BJ (cell line): Measurements from ENCODE around the gene CLINT1. TPM values are rescaled to one million over a fixed set of nuclear protein-coding genes. Genes with fewer than 3 reads are reported as not detected.

Source experiments
- CTCF ChIA-PET: fragments of 350-600 bp; formaldehyde crosslinking; extraction: SDS; loops from one replicate; lab custom pipeline; 2021; ENCODE audit warnings: antibody characterized with exemption, inconsistent platforms; lab: Yijun Ruan, JAX
- POLR2A ChIA-PET: fragments of 300-600 bp; sonication (Branson Sonifier 250); formaldehyde crosslinking; extraction: SDS; loops from one replicate; lab custom pipeline; 2021; ENCODE audit warnings: antibody characterized with exemption; lab: Charles Lee
- DNase-seq: peaks from one replicate; pipeline ENCODE4 v3.0.0-alpha.2; 2011; ENCODE audit warnings: low read depth
- H3K27me3 ChIP-seq: 2 replicates; pipeline ENCODE4 v1.6.0; 2011; ENCODE audit warnings: low read length; ENCODE audit not compliant: control insufficient read depth, insufficient read depth
- H3K36me3 ChIP-seq: 2 replicates; pipeline ENCODE4 v1.5.1; 2011; ENCODE audit warnings: low read length; ENCODE audit not compliant: control insufficient read depth, insufficient read depth
- H3K4me3 ChIP-seq: 2 replicates; pipeline ENCODE4 v1.5.1; 2011; ENCODE audit warnings: low read depth, mild to moderate bottlenecking, control low read depth, low read length
- polyA plus RNA-seq: library from polyadenylated mRNA; depleted of rRNA; stranded (reverse); fragments of >200 nt; gene quantifications from 2 replicates; pipeline ENCODE4 v1.2.3, GENCODE V29; 2011
- TF ChIP-seq, protein P1 (sequence below): IDR thresholded peaks from 2 replicates; pipeline ENCODE4 v1.5.1; 2011; ENCODE audit warnings: low read depth, mild to moderate bottlenecking, control low read depth, inconsistent platforms, low read length, moderate library complexity; ENCODE audit not compliant: insufficient read depth

CLINT1 gene
- polyA plus RNA-seq, 1 experiment, result 164 TPM

DNA sequence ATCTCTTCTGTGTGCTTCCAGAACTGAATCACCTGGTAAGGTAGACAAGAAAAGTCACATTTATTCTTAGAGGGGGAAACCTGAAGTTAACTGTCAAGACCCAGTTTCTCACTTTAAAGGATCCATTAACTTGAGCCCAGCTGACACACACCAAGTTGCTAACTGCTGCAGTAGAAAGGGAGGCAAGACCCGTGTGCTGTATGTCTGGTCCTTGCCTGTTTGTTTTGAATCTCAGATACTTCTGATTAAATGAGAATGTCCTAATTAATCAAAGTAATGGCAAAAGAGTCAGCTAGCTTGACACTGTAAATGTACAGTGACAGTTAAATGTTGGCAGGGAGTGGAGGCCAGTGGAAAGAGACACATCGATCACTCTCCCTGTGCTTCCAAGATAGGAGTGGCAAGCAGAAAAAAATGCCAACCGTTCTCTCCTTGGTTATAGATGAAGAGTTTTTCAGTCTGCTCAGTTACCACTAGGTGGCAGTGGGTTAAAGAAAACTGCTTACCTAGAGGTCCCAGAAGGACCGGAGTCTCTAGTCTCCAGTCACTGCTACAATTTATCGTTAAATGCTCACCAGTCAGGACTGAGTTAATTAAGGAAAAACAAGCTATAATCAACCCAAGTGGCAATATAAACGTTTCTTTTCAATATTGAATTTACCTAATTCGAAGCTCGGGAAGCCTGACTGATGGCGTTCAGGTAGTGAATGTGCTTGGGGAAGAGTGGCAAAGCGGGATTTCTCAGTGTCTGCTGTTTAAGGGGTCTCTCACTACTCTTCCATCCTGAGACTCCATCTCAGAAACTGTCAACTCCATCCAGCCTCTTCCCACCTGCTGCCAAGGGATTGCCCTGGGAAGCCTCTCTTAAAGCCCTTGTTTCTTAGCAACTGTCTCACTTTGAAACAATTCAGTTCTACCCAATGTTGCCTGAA is 97.0 kb downstream of the CLINT1 start:
- no peak for DNase-seq
- TF ChIP-seq, protein P1, sequence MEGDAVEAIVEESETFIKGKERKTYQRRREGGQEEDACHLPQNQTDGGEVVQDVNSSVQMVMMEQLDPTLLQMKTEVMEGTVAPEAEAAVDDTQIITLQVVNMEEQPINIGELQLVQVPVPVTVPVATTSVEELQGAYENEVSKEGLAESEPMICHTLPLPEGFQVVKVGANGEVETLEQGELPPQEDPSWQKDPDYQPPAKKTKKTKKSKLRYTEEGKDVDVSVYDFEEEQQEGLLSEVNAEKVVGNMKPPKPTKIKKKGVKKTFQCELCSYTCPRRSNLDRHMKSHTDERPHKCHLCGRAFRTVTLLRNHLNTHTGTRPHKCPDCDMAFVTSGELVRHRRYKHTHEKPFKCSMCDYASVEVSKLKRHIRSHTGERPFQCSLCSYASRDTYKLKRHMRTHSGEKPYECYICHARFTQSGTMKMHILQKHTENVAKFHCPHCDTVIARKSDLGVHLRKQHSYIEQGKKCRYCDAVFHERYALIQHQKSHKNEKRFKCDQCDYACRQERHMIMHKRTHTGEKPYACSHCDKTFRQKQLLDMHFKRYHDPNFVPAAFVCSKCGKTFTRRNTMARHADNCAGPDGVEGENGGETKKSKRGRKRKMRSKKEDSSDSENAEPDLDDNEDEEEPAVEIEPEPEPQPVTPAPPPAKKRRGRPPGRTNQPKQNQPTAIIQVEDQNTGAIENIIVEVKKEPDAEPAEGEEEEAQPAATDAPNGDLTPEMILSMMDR, result peak; percentile 82
- H3K4me3 ChIP-seq, result no peak overlapping the region
- H3K36me3 ChIP-seq, result no peaks in the 10 kb centered on the region
- H3K27me3 ChIP-seq, result no peaks in the 10 kb centered on the region
- POLR2A ChIA-PET, result no interaction called here
- CTCF ChIA-PET, result interaction anchor here (0.5 to 6.2 kb wide), 21 partner anchors 8 to 1369 kb away, joined by 3 to 33 read pairs (median 3); partner anchors contain the start of genes CLINT1, LSM11 and THG1L

DNA sequence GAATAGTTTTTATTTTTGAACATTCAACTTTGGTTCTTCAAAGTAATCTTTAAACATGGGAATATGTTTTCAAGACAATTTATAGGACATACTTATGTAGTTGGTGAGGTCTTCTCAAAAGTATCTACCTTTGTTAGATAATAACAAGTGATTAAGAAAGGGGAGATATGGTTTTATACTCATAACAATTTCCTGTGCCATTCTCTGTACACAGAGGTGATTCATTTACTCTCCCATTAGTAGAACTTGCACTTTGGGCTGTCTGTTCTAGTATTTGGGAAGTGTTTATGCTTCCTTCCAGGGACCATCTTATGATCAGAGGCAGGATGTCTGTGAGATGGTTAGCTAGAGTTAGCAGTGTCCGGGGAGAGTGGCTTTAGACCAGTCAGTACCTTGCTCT is 100.2 kb downstream of the CLINT1 start:
- Histone ChIP-seq H3K36me3 (peaks cover 4% of the 10 kb centered on the region), H3K27me3 (no peaks in the 10 kb centered on the region), H3K4me3 (no peak overlapping the region)
- ChIA-PET CTCF (interaction anchor here (1.3 kb wide), 1 partner anchor 236 kb away, joined by 3 read pairs; no protein-coding TSS in a partner anchor), POLR2A (no interaction called here)
- DNase-seq, result no peak
- TF ChIP-seq, protein P1, result no peak

GRCh38 chr5:157756122-157756521 is 102.8 kb downstream of the CLINT1 start:
- Histone ChIP-seq H3K27me3 (no peaks in the 10 kb centered on the region), H3K4me3 (no peak overlapping the region), H3K36me3 (peaks cover 4% of the 10 kb centered on the region)
- POLR2A ChIA-PET, result no interaction called here
- TF ChIP-seq, protein P1, result no peak
- CTCF ChIA-PET, result interaction anchor here (3.3 kb wide), 1 partner anchor 12 kb away, joined by 14 read pairs; the partner anchor contains the start of gene LSM11
- DNase-seq, result no peak

DNA sequence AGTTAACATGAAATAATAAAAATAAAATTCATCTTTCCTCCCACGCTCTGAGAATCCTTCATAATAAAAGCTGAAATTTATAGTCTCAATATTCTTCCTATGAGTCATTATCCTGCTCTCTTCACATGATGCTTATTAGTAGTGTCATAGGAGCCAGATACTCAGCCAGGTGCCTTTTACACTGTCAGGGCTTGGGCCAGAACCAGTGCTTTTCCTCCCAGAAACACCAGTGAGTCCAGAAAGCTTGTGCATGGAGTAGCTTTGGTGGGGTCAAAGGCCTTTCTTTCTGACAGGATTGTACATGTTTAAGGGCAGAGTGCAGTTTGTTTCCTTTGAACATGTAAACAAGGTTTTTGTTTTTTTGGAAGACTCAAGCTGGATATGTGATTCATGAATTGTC is 108.6 kb downstream of the CLINT1 start:
- ChIA-PET CTCF (interaction anchor here (0.9 to 1.5 kb wide), 2 partner anchors 11 kb away, joined by 3 to 7 read pairs; no protein-coding TSS in a partner anchor), POLR2A (no interaction called here)
- H3K36me3 ChIP-seq, result peaks cover 3% of the 10 kb centered on the region
- no peak for DNase-seq
- H3K4me3 ChIP-seq, result no peak overlapping the region
- TF ChIP-seq, protein P1, result no peak
- H3K27me3 ChIP-seq, result no peaks in the 10 kb centered on the region

GRCh38 chr5:157749462-157749799 is 109.5 kb downstream of the CLINT1 start:
- POLR2A ChIA-PET, result no interaction called here
- CTCF ChIA-PET, result interaction anchor here (1.5 kb wide), 1 partner anchor 12 kb away, joined by 7 read pairs; no protein-coding TSS in a partner anchor

More at GRCh38 chr5:157749462-157749799, 109.5 kb downstream of the CLINT1 start:
- Histone ChIP-seq H3K4me3 (no peak overlapping the region), H3K36me3 (peaks cover 3% of the 10 kb centered on the region), H3K27me3 (no peaks in the 10 kb centered on the region)
- TF ChIP-seq, protein P1, result no peak
- DNase-seq, result no peak
